ENCODE data around the gene MTX1.
"Not testable (repeated sequence)": the region's sequence is repeated elsewhere in the genome, so short reads cannot be mapped to it uniquely, and the experiment has no call there.

- TF ChIP-seq, protein P1, sequence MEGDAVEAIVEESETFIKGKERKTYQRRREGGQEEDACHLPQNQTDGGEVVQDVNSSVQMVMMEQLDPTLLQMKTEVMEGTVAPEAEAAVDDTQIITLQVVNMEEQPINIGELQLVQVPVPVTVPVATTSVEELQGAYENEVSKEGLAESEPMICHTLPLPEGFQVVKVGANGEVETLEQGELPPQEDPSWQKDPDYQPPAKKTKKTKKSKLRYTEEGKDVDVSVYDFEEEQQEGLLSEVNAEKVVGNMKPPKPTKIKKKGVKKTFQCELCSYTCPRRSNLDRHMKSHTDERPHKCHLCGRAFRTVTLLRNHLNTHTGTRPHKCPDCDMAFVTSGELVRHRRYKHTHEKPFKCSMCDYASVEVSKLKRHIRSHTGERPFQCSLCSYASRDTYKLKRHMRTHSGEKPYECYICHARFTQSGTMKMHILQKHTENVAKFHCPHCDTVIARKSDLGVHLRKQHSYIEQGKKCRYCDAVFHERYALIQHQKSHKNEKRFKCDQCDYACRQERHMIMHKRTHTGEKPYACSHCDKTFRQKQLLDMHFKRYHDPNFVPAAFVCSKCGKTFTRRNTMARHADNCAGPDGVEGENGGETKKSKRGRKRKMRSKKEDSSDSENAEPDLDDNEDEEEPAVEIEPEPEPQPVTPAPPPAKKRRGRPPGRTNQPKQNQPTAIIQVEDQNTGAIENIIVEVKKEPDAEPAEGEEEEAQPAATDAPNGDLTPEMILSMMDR (IDR thresholded peaks at IDR 0.05): not testable (repeated sequence)
- not testable (repeated sequence) for TF ChIP-seq POLR2A (IDR thresholded peaks at IDR 0.05)
These were observed 44.7 kb upstream of the MTX1 start for GRCh38 chr1:155163785-155164184.

Measured in Peyer's patch (tissue), 4 donors.